HG03460 (cell line): ENCODE results near the gene GAPDHS.

Experiments used
- ATAC-seq: cut with Tn5 transposase; IDR thresholded peaks from one replicate; pipeline ENCODE4 v1.9.1; 2021; ENCODE audit not compliant: unreplicated experiment

The GAPDHS gene

GRCh38 chr19:35585848-35586247, 52.6 kb downstream of the GAPDHS start, which contains the start of gene PMIS2:
Gene PMIS2 (plus strand): TSS chr19:35586173. CDS start chr19:35586260, 87 bp downstream.
- ATAC-seq: no peak

- ATAC-seq: no peak
These were observed 54.1 kb downstream of the GAPDHS start for GRCh38 chr19:35587321-35587720.

- no peak for ATAC-seq
These were observed 57.6 kb downstream of the GAPDHS start for GRCh38 chr19:35590875-35591274.

- no peak for ATAC-seq
These were observed 59.0 kb downstream of the GAPDHS start for GRCh38 chr19:35592226-35592625.
